CD8-positive, alpha-beta memory T cell (primary cell): ENCODE measurements around the gene EPC2. TPM values are rescaled to one million over a fixed set of nuclear protein-coding genes. Genes with fewer than 3 reads are reported as not detected.
A peak's percentile ranks its signal among the peaks of the same experiment; 100 is the strongest.
"Not testable (repeated sequence)": the region's sequence is repeated elsewhere in the genome, so short reads cannot be mapped to it uniquely, and the experiment has no call there.

ENCODE experiments used
- CTCF ChIA-PET: fragments of 350-600 bp; sonication (Branson Sonifier 250); formaldehyde crosslinking; loops from one replicate; lab custom pipeline; 2021; ENCODE audit warnings: antibody characterized with exemption; lab: Charles Lee
- POLR2A ChIA-PET: fragments of 350-600 bp; sonication (Branson Sonifier 250); formaldehyde crosslinking; loops from one replicate; lab custom pipeline; 2021; ENCODE audit warnings: antibody characterized with exemption; lab: Charles Lee
- DNase-seq, 5 donors: peaks; one replicate each; pipeline versions ENCODE4 v3.0.0 to v3.0.0-alpha.2; 2020 to 2022; ENCODE audit warnings: mixed read lengths in 1 of 5
- H3K27ac ChIP-seq: one replicate; pipeline ENCODE4 v1.7.0; 2013; ENCODE audit warnings: low read depth, mild to moderate bottlenecking, low read length, moderate library complexity
- H3K27me3 ChIP-seq: 2 replicates; pipeline ENCODE4 v1.7.0; 2013; ENCODE audit warnings: low read length, mild to moderate bottlenecking; ENCODE audit not compliant: insufficient read depth, poor library complexity, severe bottlenecking
- H3K36me3 ChIP-seq: 2 replicates; pipeline ENCODE4 v1.7.0; 2013; ENCODE audit warnings: mild to moderate bottlenecking, low read length, moderate library complexity; ENCODE audit not compliant: insufficient read depth
- H3K4me1 ChIP-seq: 2 replicates; pipeline ENCODE4 v1.7.0; 2013; ENCODE audit warnings: mild to moderate bottlenecking, low read length, moderate library complexity; ENCODE audit not compliant: insufficient read depth
- H3K4me3 ChIP-seq: 2 replicates; pipeline ENCODE4 v1.7.0; 2013; ENCODE audit warnings: mild to moderate bottlenecking, low read length
- H3K9me3 ChIP-seq: 2 replicates; pipeline ENCODE4 v1.7.0; 2013; ENCODE audit warnings: mild to moderate bottlenecking, low read length
- H3K27ac Mint-ChIP-seq, 8 donors: one replicate each; pipeline ENCODE4 v1.8.0; 2020 to 2021; ENCODE audit warnings: mixed read lengths in 8 of 8, mild to moderate bottlenecking in 6 of 8, inconsistent platforms in 3 of 8, moderate library complexity in 3 of 8
- H3K27me3 Mint-ChIP-seq, 2 donors: one replicate each; pipeline ENCODE4 v1.8.0; 2020 to 2021; ENCODE audit warnings: mixed read lengths in 2 of 2, mild to moderate bottlenecking in 1 of 2, moderate library complexity in 1 of 2
- H3K36me3 Mint-ChIP-seq, 3 donors: one replicate each; pipeline ENCODE4 v1.8.0; 2020 to 2021; ENCODE audit warnings: mixed read lengths in 3 of 3, inconsistent platforms in 1 of 3, mild to moderate bottlenecking in 1 of 3
- H3K4me1 Mint-ChIP-seq, 3 donors: one replicate each; pipeline ENCODE4 v1.8.0; 2020 to 2021; ENCODE audit warnings: mixed read lengths in 3 of 3, inconsistent platforms in 1 of 3, mild to moderate bottlenecking in 1 of 3
- H3K4me3 Mint-ChIP-seq, 7 donors: one replicate each; pipeline ENCODE4 v1.8.0; 2020 to 2021; ENCODE audit warnings: mixed read lengths in 7 of 7, mild to moderate bottlenecking in 6 of 7, moderate library complexity in 4 of 7, inconsistent platforms in 2 of 7
- H3K9me3 Mint-ChIP-seq, 5 donors: one replicate each; pipeline ENCODE4 v1.8.0; 2020 to 2022; ENCODE audit warnings: mixed read lengths in 5 of 5, mild to moderate bottlenecking in 3 of 5, moderate library complexity in 2 of 5, inconsistent platforms in 1 of 5
- polyA plus RNA-seq: library from polyadenylated mRNA; unstranded; fragments of 300-500 nt; fragmentation: Illumina TruSeq; gene quantifications from one replicate; pipeline ENCODE4 v1.2.3, GENCODE V29; 2021
- total RNA-seq, 2 experiments: library from RNA; stranded (reverse); gene quantifications; one replicate each; pipeline ENCODE4 v1.2.3, GENCODE V29; 2021

EPC2 gene
- total and polyA plus RNA-seq, 3 experiments from 2014 or later: 2.2 to 29.7 (median 29.6) TPM

- peaks cover 0 to 3% (median 0%) of the 10 kb centered on the region in 5 donors for H3K9me3 Mint-ChIP-seq
- no peak for DNase-seq
- peaks cover 56 to 90% (median 84%) of the 10 kb centered on the region in 3 donors for H3K4me1 Mint-ChIP-seq
- POLR2A ChIA-PET: no interaction called here
- CTCF ChIA-PET: no interaction called here
- no peak overlapping the region for H3K4me3 Mint-ChIP-seq
- H3K27me3 ChIP-seq: no peaks in the 10 kb centered on the region
- H3K9me3 ChIP-seq: no peaks in the 10 kb centered on the region
- H3K36me3 Mint-ChIP-seq: peaks cover 1 to 5% (median 4%) of the 10 kb centered on the region in 3 donors
- H3K27ac Mint-ChIP-seq: no peak overlapping the region
- peaks cover 21% of the 10 kb centered on the region for H3K4me1 ChIP-seq
- H3K36me3 ChIP-seq: no peaks in the 10 kb centered on the region
- no peak overlapping the region for H3K4me3 ChIP-seq
- no peak overlapping the region for H3K27ac ChIP-seq
- no peaks in the 10 kb centered on the region for H3K27me3 Mint-ChIP-seq
Observed at GRCh38 chr2:148680462-148680861, 35.9 kb downstream of the EPC2 start.

GRCh38 chr2:148681443-148681842 lies 36.9 kb downstream of the EPC2 start:
- H3K36me3 Mint-ChIP-seq: peaks cover 1 to 5% (median 4%) of the 10 kb centered on the region in 3 donors
- no peak overlapping the region for H3K27ac Mint-ChIP-seq
- Histone ChIP-seq H3K4me1 (peaks cover 15% of the 10 kb centered on the region), H3K9me3 (no peaks in the 10 kb centered on the region), H3K27ac (no peak overlapping the region), H3K27me3 (no peaks in the 10 kb centered on the region), H3K4me3 (no peak overlapping the region), H3K36me3 (no peaks in the 10 kb centered on the region)
- ChIA-PET CTCF (no interaction called here), POLR2A (no interaction called here)
- H3K4me1 Mint-ChIP-seq: peaks cover 55 to 89% (median 83%) of the 10 kb centered on the region in 3 donors
- no peaks in the 10 kb centered on the region for H3K27me3 Mint-ChIP-seq
- H3K4me3 Mint-ChIP-seq: no peak overlapping the region
- no peak for DNase-seq
- peaks cover 0 to 3% (median 0%) of the 10 kb centered on the region in 5 donors for H3K9me3 Mint-ChIP-seq

- H3K27ac Mint-ChIP-seq, DNase-seq, H3K36me3 Mint-ChIP-seq, H3K9me3 Mint-ChIP-seq, CTCF ChIA-PET, H3K4me3 ChIP-seq, H3K27ac ChIP-seq, H3K4me3 Mint-ChIP-seq, POLR2A ChIA-PET, H3K27me3 Mint-ChIP-seq, H3K9me3 ChIP-seq, H3K36me3 ChIP-seq, H3K27me3 ChIP-seq: not testable (repeated sequence)
- H3K4me1 Mint-ChIP-seq: peaks cover 53 to 89% (median 83%) of the 10 kb centered on the region in 3 donors
- peaks cover 12% of the 10 kb centered on the region for H3K4me1 ChIP-seq
Observed at GRCh38 chr2:148681862-148682261, 37.3 kb downstream of the EPC2 start.

GRCh38 chr2:148684507-148684906 lies 40.0 kb downstream of the EPC2 start:
- Histone ChIP-seq H3K4me1 (peaks cover 13% of the 10 kb centered on the region), H3K9me3 (no peaks in the 10 kb centered on the region), H3K27me3 (no peaks in the 10 kb centered on the region), H3K36me3 (no peaks in the 10 kb centered on the region), H3K27ac (no peak overlapping the region), H3K4me3 (no peak overlapping the region)
- no peak for DNase-seq
- ChIA-PET POLR2A (no interaction called here), CTCF (no interaction called here)
- Mint-ChIP-seq H3K27me3 (no peaks in the 10 kb centered on the region), H3K4me3 (peak overlapping the region in 2 of 7 donors; percentile 6 to 13), H3K36me3 (peaks cover 2 to 8% (median 4%) of the 10 kb centered on the region in 3 donors), H3K9me3 (peaks cover 0 to 3% (median 0%) of the 10 kb centered on the region in 5 donors), H3K27ac (no peak overlapping the region), H3K4me1 (peaks cover 57 to 88% (median 84%) of the 10 kb centered on the region in 3 donors)

- no peaks in the 10 kb centered on the region for H3K27me3 ChIP-seq
- H3K4me3 ChIP-seq: no peak overlapping the region
- Mint-ChIP-seq H3K4me3 (no peak overlapping the region), H3K27ac (peak overlapping the region in 1 of 8 donors; percentile 13), H3K36me3 (peaks cover 12 to 25% (median 14%) of the 10 kb centered on the region in 3 donors), H3K9me3 (no peaks in the 10 kb centered on the region), H3K4me1 (peaks cover 53 to 88% (median 74%) of the 10 kb centered on the region in 3 donors), H3K27me3 (no peaks in the 10 kb centered on the region)
- peaks cover 4% of the 10 kb centered on the region for H3K36me3 ChIP-seq
- ChIA-PET POLR2A (no interaction called here), CTCF (no interaction called here)
- no peak for DNase-seq
- peaks cover 13% of the 10 kb centered on the region for H3K4me1 ChIP-seq
- no peak overlapping the region for H3K27ac ChIP-seq
- H3K9me3 ChIP-seq: no peaks in the 10 kb centered on the region
Observed at GRCh38 chr2:148687543-148687942, 43.0 kb downstream of the EPC2 start.

- H3K9me3 Mint-ChIP-seq, H3K36me3 ChIP-seq, H3K27me3 ChIP-seq, CTCF ChIA-PET, H3K27ac Mint-ChIP-seq, H3K27me3 Mint-ChIP-seq, POLR2A ChIA-PET, H3K9me3 ChIP-seq, H3K27ac ChIP-seq, DNase-seq, H3K4me3 Mint-ChIP-seq, H3K4me3 ChIP-seq: not testable (repeated sequence)
- Mint-ChIP-seq H3K4me1 (peaks cover 51 to 83% (median 70%) of the 10 kb centered on the region in 3 donors), H3K36me3 (peaks cover 12 to 27% (median 12%) of the 10 kb centered on the region in 3 donors)
- H3K4me1 ChIP-seq: peaks cover 13% of the 10 kb centered on the region
Observed at GRCh38 chr2:148688011-148688410, 43.5 kb downstream of the EPC2 start.

GRCh38 chr2:148696985-148697384 lies 52.4 kb downstream of the EPC2 start:
- no peaks in the 10 kb centered on the region for H3K4me1 ChIP-seq
- Mint-ChIP-seq H3K4me3 (no peak overlapping the region), H3K27me3 (no peaks in the 10 kb centered on the region), H3K36me3 (peaks cover 33 to 73% (median 43%) of the 10 kb centered on the region in 3 donors), H3K9me3 (peaks cover 12 to 25% (median 22%) of the 10 kb centered on the region in 5 donors), H3K27ac (peak overlapping the region in 1 of 8 donors; percentile 11), H3K4me1 (peaks cover 33 to 48% (median 41%) of the 10 kb centered on the region in 3 donors)
- H3K27me3 ChIP-seq: no peaks in the 10 kb centered on the region
- H3K9me3 ChIP-seq: peaks cover 13% of the 10 kb centered on the region
- no peak overlapping the region for H3K4me3 ChIP-seq
- H3K36me3 ChIP-seq: peaks cover 1% of the 10 kb centered on the region
- CTCF ChIA-PET: no interaction called here
- no peak overlapping the region for H3K27ac ChIP-seq
- no peak for DNase-seq
- POLR2A ChIA-PET: no interaction called here

GRCh38 chr2:148699830-148700229 lies 55.3 kb downstream of the EPC2 start:
- Mint-ChIP-seq H3K4me1 (peaks cover 36 to 57% (median 54%) of the 10 kb centered on the region in 3 donors), H3K27me3 (no peaks in the 10 kb centered on the region), H3K27ac (no peak overlapping the region), H3K36me3 (peaks cover 31 to 68% (median 55%) of the 10 kb centered on the region in 3 donors), H3K4me3 (no peak overlapping the region), H3K9me3 (peaks cover 12 to 27% (median 22%) of the 10 kb centered on the region in 5 donors)
- DNase-seq: no peak
- Histone ChIP-seq H3K9me3 (peaks cover 13% of the 10 kb centered on the region), H3K36me3 (no peaks in the 10 kb centered on the region), H3K27me3 (no peaks in the 10 kb centered on the region), H3K27ac (no peak overlapping the region), H3K4me3 (no peak overlapping the region), H3K4me1 (no peaks in the 10 kb centered on the region)
- ChIA-PET CTCF (no interaction called here), POLR2A (no interaction called here)
